HEK293 (cell line): ENCODE data around the gene KRT79.

Experiments
- KLF9 ChIP-seq: fragments of 450-650 bp; formaldehyde crosslinking; IDR thresholded peaks from 2 replicates; pipeline ENCODE4 v1.5.1; 2016; ENCODE audit warnings: missing biosample characterization, missing genetic modification characterization, low read depth
- PATZ1 ChIP-seq: fragments of 450-650 bp; formaldehyde crosslinking; IDR thresholded peaks from 2 replicates; pipeline ENCODE4 v1.5.1; 2016; ENCODE audit warnings: missing biosample characterization, missing genetic modification characterization
- PBX3 ChIP-seq: sonication (generic); formaldehyde crosslinking; IDR thresholded peaks from 2 replicates; pipeline ENCODE4 v1.8.1; 2022; ENCODE audit warnings: mild to moderate bottlenecking, moderate library complexity, missing genetic modification reagents
- REST ChIP-seq: fragments of 450-650 bp; formaldehyde crosslinking; IDR thresholded peaks from 2 replicates; pipeline ENCODE4 v1.5.1; 2016; ENCODE audit warnings: missing biosample characterization, missing genetic modification characterization
- YY1 ChIP-seq: fragments of 450-650 bp; formaldehyde crosslinking; IDR thresholded peaks from 2 replicates; pipeline ENCODE4 v1.5.1; 2018; ENCODE audit warnings: missing biosample characterization, missing genetic modification characterization
- ZBTB21 ChIP-seq: fragments of 450-650 bp; formaldehyde crosslinking; IDR thresholded peaks from 2 replicates; pipeline ENCODE4 v1.5.1; 2017; ENCODE audit warnings: missing biosample characterization, missing genetic modification characterization
- ZNF558 ChIP-seq: fragments of 450-650 bp; formaldehyde crosslinking; IDR thresholded peaks from 2 replicates; pipeline ENCODE4 v1.5.1; 2016; ENCODE audit warnings: missing biosample characterization, missing genetic modification characterization
- ZNF571 ChIP-seq: fragments of 450-650 bp; formaldehyde crosslinking; IDR thresholded peaks from 2 replicates; pipeline ENCODE4 v1.5.0; 2017; ENCODE audit warnings: missing biosample characterization, missing genetic modification characterization
- ZNF629 ChIP-seq: fragments of 450-650 bp; formaldehyde crosslinking; IDR thresholded peaks from 2 replicates; pipeline ENCODE4 v1.5.1; 2017; ENCODE audit warnings: missing biosample characterization, missing genetic modification characterization
- ZNF830 ChIP-seq: fragments of 450-650 bp; IDR thresholded peaks from 2 replicates; pipeline ENCODE4 v1.5.0; 2018; ENCODE audit warnings: missing biosample characterization, missing genetic modification characterization, low read depth, mild to moderate bottlenecking, moderate library complexity
- TF ChIP-seq, protein P1 (sequence below): fragments of 450-650 bp; formaldehyde crosslinking; IDR thresholded peaks from 2 replicates; pipeline ENCODE4 v1.5.1; 2016; ENCODE audit warnings: missing biosample characterization, missing genetic modification characterization
- TF ChIP-seq, protein P2 (sequence below): fragments of 450-650 bp; formaldehyde crosslinking; IDR thresholded peaks from 2 replicates; pipeline ENCODE4 v1.5.1; 2016; ENCODE audit warnings: missing biosample characterization, missing genetic modification characterization, low read depth

GRCh38 chr12:52810554-52810953 lies 23.6 kb downstream of the KRT79 start:
- no peak for TF ChIP-seq ZBTB21 (tag by site-specific recombination)
- TF ChIP-seq, protein P1, sequence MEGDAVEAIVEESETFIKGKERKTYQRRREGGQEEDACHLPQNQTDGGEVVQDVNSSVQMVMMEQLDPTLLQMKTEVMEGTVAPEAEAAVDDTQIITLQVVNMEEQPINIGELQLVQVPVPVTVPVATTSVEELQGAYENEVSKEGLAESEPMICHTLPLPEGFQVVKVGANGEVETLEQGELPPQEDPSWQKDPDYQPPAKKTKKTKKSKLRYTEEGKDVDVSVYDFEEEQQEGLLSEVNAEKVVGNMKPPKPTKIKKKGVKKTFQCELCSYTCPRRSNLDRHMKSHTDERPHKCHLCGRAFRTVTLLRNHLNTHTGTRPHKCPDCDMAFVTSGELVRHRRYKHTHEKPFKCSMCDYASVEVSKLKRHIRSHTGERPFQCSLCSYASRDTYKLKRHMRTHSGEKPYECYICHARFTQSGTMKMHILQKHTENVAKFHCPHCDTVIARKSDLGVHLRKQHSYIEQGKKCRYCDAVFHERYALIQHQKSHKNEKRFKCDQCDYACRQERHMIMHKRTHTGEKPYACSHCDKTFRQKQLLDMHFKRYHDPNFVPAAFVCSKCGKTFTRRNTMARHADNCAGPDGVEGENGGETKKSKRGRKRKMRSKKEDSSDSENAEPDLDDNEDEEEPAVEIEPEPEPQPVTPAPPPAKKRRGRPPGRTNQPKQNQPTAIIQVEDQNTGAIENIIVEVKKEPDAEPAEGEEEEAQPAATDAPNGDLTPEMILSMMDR (tag by site-specific recombination): no peak
- no peak for TF ChIP-seq ZNF629 (tag by site-specific recombination)
- no peak for TF ChIP-seq PBX3 (CRISPR knock-in tag)
- TF ChIP-seq ZNF830: no peak
- TF ChIP-seq ZNF571 (tag by site-specific recombination): no peak
- TF ChIP-seq, protein P2, sequence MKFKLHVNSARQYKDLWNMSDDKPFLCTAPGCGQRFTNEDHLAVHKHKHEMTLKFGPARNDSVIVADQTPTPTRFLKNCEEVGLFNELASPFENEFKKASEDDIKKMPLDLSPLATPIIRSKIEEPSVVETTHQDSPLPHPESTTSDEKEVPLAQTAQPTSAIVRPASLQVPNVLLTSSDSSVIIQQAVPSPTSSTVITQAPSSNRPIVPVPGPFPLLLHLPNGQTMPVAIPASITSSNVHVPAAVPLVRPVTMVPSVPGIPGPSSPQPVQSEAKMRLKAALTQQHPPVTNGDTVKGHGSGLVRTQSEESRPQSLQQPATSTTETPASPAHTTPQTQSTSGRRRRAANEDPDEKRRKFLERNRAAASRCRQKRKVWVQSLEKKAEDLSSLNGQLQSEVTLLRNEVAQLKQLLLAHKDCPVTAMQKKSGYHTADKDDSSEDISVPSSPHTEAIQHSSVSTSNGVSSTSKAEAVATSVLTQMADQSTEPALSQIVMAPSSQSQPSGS (tag by site-specific recombination): no peak
- TF ChIP-seq YY1 (tag by site-specific recombination): no peak
- no peak for TF ChIP-seq PATZ1 (tag by site-specific recombination)
- TF ChIP-seq KLF9 (tag by site-specific recombination): no peak
- no peak for TF ChIP-seq REST (tag by site-specific recombination)
- no peak for TF ChIP-seq ZNF558 (tag by site-specific recombination)
